ENCODE results near the gene DMBX1.

The DMBX1 gene

GRCh38 chr1:46446646-46447498, 42.8 kb upstream of the DMBX1 start:
- TF ChIP-seq ZNF8 (CRISPR knock-in tag; IDR thresholded peaks at IDR 0.05) (no peak), RARB (CRISPR knock-in tag; IDR thresholded peaks at IDR 0.05) (no peak), ESRRG (CRISPR knock-in tag; IDR thresholded peaks at IDR 0.05) (no peak), ZNF565 (CRISPR knock-in tag; conservative IDR thresholded peaks at IDR 0.05; ENCODE audit: low read depth) (no peak), TSHZ2 (CRISPR knock-in tag; IDR thresholded peaks at IDR 0.05) (no peak), PATZ1 (CRISPR knock-in tag; IDR thresholded peaks at IDR 0.05; ENCODE audit: borderline replicate concordance) (no peak), CSDC2 (CRISPR knock-in tag; IDR thresholded peaks at IDR 0.05) (no peak), ZNF70 (CRISPR knock-in tag; IDR thresholded peaks at IDR 0.05) (no peak), SNAI2 (CRISPR knock-in tag; IDR thresholded peaks at IDR 0.05) (no peak), TOX (CRISPR knock-in tag; IDR thresholded peaks at IDR 0.05; ENCODE audit: borderline replicate concordance) (no peak)
- ATAC-seq, result peak; percentile 69

- ATAC-seq, result no peak
- no peak for TF ChIP-seq BACH2 (CRISPR knock-in tag; IDR thresholded peaks at IDR 0.05; ENCODE audit: borderline replicate concordance)
- no peak for TF ChIP-seq GLIS3 (CRISPR knock-in tag; IDR thresholded peaks at IDR 0.05)
- no peak for TF ChIP-seq ZFP30 (CRISPR knock-in tag; IDR thresholded peaks at IDR 0.05)
- TF ChIP-seq TCF4 (CRISPR knock-in tag; IDR thresholded peaks at IDR 0.05; ENCODE audit: borderline replicate concordance), result no peak
- no peak for TF ChIP-seq ZFP3 (CRISPR knock-in tag; IDR thresholded peaks at IDR 0.05)
- no peak for TF ChIP-seq ARNTL (CRISPR knock-in tag; IDR thresholded peaks at IDR 0.05; ENCODE audit: borderline replicate concordance, low read depth)
- TF ChIP-seq PATZ1 (CRISPR knock-in tag; IDR thresholded peaks at IDR 0.05; ENCODE audit: borderline replicate concordance), result no peak
- no peak for TF ChIP-seq RARB (CRISPR knock-in tag; IDR thresholded peaks at IDR 0.05)
- no peak for TF ChIP-seq CREB5 (CRISPR knock-in tag; IDR thresholded peaks at IDR 0.05; ENCODE audit: low read depth)
- TF ChIP-seq TOX (CRISPR knock-in tag; IDR thresholded peaks at IDR 0.05; ENCODE audit: borderline replicate concordance), result no peak
- no peak for TF ChIP-seq ZNF565 (CRISPR knock-in tag; conservative IDR thresholded peaks at IDR 0.05; ENCODE audit: low read depth)
- TF ChIP-seq PPARA (CRISPR knock-in tag; IDR thresholded peaks at IDR 0.05; ENCODE audit: borderline replicate concordance), result no peak
- TF ChIP-seq ZNF8 (CRISPR knock-in tag; IDR thresholded peaks at IDR 0.05), result no peak
- TF ChIP-seq POU6F1 (CRISPR knock-in tag; IDR thresholded peaks at IDR 0.05; ENCODE audit: borderline replicate concordance, low read depth), result no peak
- no peak for TF ChIP-seq ISL1 (CRISPR knock-in tag; IDR thresholded peaks at IDR 0.05)
Measured at GRCh38 chr1:46447499-46448108, 42.0 kb upstream of the DMBX1 start.

All from SK-N-SH treated with all-trans-retinoic acid at 6 μM for 48 hours (cell line).